HG03045 (cell line): Measurements from ENCODE around the gene SSH2.

Experiments used
- ATAC-seq: cut with Tn5 transposase; IDR thresholded peaks from one replicate; pipeline ENCODE4 v1.9.1; 2021; ENCODE audit warnings: mild to moderate bottlenecking, moderate library complexity; ENCODE audit not compliant: unreplicated experiment

Gene SSH2

DNA sequence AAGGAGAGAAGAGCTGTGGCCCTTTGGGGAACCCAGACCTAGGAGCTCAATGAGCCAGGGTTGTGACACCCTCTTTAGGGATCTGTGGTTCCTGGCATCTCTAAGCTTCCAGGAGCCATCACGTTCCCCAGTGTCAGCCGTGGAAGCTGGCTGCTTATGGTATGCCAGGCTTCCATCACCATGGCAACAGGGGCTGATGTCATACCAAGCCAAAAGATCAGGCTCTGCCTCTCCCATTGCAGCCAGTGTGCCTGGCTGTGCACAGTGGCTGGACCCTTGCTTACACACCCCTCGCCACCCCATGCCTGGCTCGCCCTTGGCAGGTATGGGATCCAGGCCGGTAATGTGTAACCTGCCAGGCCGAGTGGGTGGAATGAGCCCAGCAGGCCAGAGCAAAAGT, 91.1 kb downstream of the SSH2 start:
- ATAC-seq, result no peak

- ATAC-seq, result no peak
These were observed 92.5 kb downstream of the SSH2 start for GRCh38 chr17:29837531-29837930.

DNA sequence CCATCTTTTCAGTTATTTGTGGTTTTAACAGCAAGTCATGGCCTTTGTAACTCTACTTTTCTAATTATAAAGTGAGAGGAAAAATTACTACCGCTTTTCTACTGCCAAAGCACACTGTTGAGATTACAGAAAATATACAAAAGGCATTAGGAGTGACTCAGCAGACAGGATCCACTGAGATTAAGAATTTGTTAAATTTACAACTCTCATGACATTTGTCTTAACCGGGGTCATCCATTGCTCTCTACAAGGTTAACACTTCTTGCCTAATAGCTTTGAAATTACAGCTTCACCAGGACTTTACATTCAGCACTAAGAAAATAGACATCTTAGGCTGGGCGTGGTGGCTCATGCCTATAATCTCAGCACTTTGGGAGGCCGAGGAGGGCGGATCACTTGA, 93.4 kb downstream of the SSH2 start:
- ATAC-seq, result no peak

- ATAC-seq, result no peak
These were observed 94.3 kb downstream of the SSH2 start for GRCh38 chr17:29835435-29836351.

DNA sequence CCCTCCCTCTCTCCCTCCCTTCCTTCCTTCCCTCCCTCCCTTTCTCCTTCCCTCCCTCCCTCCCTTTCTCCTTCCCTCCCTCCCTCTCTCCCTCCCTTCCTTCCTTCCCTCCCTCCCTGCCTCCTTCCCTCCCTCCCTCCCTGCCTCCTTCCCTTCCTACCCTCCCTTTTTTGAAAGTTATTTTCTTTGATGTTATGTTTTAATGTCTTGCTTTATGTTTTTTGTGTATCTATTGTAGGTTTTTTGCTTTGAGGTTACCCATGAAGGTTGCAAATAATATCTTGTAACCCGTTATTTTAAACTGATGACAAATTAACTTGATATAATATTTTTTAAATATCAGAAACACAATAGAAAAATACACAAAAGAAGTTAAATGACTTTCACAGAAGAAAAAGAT, 96.2 kb downstream of the SSH2 start:
- ATAC-seq, result no peak

GRCh38 chr17:29828676-29829284, 101.2 kb downstream of the SSH2 start:
- ATAC-seq, result no peak

- no peak for ATAC-seq
These were observed 102.8 kb downstream of the SSH2 start for GRCh38 chr17:29827179-29827578.

DNA sequence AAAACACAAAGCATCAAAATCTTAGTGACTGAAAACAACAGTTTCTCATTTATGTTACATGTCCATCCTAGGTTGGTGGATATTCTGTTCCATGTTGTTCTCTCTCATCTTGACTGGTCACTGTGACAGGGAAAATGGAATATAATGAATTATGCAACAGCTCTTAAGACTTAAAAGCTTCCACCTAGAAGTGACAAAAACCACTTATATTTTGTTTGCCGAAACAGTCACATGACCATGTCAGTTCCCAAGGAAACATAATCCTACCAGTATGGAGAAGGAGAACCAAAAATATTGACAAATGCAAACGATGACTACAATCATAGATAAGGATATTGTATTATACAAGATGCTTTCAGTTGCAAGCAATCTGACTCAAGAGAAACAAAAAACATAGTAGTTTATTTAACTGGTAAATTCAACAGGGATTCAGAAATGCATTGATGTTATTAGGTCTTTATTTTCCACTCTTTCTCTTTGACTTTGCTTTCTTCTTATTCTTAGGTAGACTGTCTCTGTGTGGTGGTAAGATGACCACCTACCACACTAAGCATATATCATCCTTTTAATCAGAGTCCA, 103.8 kb downstream of the SSH2 start:
- ATAC-seq, result no peak

DNA sequence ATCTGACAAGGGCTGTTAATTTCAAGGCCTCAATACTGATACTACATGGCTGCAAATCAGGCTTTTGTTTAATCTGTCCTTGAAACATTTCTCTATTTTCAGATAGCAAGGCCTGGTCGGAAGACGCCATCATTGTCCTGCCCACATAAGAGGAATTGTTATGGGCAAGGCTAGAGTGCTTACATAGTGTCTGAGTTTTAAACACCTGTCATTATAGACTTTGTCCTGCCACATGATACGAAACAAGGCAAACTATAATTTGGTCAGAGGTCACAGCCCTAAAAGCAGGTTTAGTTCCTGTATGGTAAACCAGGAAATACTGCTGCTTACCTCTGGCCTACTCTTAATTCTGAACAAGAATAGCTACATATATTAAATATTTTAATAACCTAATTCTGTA, 104.4 kb downstream of the SSH2 start:
- no peak for ATAC-seq

GRCh38 chr17:29821897-29822296, 108.1 kb downstream of the SSH2 start:
- no peak for ATAC-seq

GRCh38 chr17:29820425-29820824, 109.6 kb downstream of the SSH2 start:
- ATAC-seq, result no peak

GRCh38 chr17:29807520-29808361, 122.3 kb downstream of the SSH2 start:
- no peak for ATAC-seq

DNA sequence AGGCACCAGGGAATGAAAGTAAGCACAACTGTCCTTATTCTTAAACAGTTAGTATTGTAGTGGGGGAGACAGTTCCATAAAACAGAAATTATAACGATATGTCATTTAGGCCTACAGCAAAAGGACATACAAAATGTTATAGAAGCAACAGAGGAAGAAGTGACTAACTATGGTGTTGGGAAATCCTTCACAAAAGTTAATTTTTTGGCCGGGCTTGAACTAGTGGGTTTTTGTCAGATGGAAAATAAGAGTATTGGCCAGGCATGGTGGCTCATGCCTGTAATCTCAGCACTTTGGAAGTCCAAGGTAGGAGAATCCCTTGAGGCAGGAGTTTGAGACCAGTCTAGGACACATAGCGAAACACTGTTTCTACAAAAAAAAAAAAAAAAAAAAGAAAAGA, 127.8 kb downstream of the SSH2 start:
- no peak for ATAC-seq

GRCh38 chr17:29800457-29800856, 129.6 kb downstream of the SSH2 start:
- ATAC-seq, result no peak

DNA sequence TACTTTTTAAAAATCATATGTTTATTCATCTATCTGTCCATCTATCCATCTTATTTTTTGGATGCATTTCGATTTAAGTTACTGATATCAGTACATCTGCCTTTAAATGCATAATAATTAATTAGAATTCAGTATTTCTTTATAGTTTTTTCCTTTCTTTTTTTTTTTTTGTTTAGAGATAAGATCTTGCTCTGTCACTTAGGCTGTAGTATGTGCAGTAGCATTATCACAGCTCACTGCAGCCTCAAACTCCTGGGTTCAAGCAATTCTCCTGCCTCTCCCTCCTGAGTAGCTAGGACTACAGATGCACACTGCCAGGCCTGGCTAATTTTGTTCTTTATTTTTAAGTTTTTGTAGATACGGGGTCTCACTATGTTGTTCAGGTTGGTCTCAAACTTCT, 133.4 kb downstream of the SSH2 start:
- no peak for ATAC-seq

DNA sequence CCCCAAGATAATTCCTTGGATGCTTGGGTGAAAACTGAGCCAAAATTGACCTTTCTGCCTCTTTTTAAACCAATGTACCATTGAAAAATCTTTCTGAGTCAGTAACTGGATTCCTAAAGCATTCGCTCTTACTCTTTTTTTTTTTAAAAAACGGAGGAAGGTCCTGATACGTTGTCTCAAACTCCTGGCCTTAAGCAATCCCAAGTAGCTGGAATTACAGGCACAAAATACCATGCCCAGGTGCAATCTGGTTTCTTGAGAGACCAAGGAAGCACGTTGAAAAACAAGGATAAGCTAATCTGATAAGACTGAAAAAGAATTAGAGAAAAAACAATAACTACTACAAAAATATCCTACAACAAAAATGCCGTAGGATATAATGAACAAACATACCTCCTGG, 136.5 kb downstream of the SSH2 start:
- ATAC-seq, result no peak

- no peak for ATAC-seq
These were observed 138.5 kb downstream of the SSH2 start for GRCh38 chr17:29791336-29792080.

DNA sequence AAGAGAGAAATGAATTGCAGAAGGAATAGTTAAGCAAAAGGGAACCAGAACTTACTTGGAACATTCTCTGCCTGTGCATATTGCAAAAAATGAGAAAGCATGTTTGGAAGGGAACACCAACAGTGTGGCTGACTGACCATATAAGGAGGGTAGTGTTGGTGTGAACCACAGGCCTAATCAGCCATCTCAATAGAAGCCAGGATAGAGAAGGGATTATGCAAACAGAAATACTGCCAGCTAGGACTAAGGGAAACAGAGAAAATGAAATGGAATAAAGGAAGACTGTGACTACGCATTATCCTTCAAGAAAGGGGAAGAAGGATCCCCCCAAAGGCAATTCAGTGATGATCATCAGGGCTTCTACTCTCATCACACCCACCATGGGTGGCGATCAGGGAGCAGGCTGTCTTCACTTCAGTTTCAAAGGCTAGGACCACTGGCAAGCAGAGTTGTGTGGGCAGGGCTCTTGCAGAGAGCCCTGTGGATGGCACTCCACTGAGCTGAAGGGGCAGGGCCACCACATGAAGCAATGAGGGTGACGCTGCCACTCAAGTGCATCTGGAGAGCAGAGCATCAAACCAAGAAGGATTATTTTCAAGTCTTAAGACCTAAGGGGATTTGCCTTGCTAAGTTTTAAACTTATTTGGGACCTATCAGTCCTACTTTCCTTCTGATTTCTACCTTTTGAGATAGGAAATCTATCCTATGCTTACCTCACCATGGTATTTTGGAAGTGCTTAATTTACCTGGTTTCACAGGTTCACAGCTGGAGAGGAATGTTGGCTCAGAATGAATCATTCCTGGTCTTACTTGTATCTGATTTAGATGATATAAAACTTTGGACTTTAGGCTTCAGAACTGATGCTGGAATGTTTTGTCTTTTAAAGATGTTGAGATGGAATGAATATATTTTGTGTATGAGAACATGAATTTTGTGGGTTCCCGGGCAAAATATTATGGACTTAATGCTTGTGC, 140.5 kb downstream of the SSH2 start:
- no peak for ATAC-seq

- ATAC-seq, result no peak
These were observed 142.0 kb downstream of the SSH2 start for GRCh38 chr17:29787995-29788394.
